ENCODE data around the gene SGMS2.

Gene SGMS2

GRCh38 chr4:107824350-107825071 lies at the start of gene SGMS2:
TSS of gene SGMS2 (plus strand) at chr4:107824932. CDS start at chr4:107895554, 70,622 bp downstream.
- peak; percentile 88 for DNase-seq

GRCh38 chr4:107777890-107778289 lies 46.8 kb upstream of the SGMS2 start:
- no peak for DNase-seq

- no peak for DNase-seq
Observed at GRCh38 chr4:107778784-107779530, 45.8 kb upstream of the SGMS2 start.

- DNase-seq: no peak
Observed at GRCh38 chr4:107780665-107781064, 44.1 kb upstream of the SGMS2 start.

- DNase-seq: no peak
Observed at GRCh38 chr4:107791902-107792301, 32.8 kb upstream of the SGMS2 start.

- DNase-seq: no peak
Observed at GRCh38 chr4:107792711-107793110, 32.0 kb upstream of the SGMS2 start.

GRCh38 chr4:107793996-107794395 lies 30.7 kb upstream of the SGMS2 start:
- DNase-seq: no peak

GRCh38 chr4:107799669-107800450 lies 24.9 kb upstream of the SGMS2 start:
- no peak for DNase-seq

- DNase-seq: no peak
Observed at GRCh38 chr4:107800706-107801105, 24.0 kb upstream of the SGMS2 start.

GRCh38 chr4:107801766-107802211 lies 22.9 kb upstream of the SGMS2 start:
- DNase-seq: no peak

GRCh38 chr4:107804956-107805355 lies 19.8 kb upstream of the SGMS2 start:
- DNase-seq: no peak

- DNase-seq: no peak
Observed at GRCh38 chr4:107806196-107806595, 18.5 kb upstream of the SGMS2 start.

GRCh38 chr4:107808572-107808971 lies 16.2 kb upstream of the SGMS2 start:
- DNase-seq: no peak

GRCh38 chr4:107809210-107809609 lies 15.5 kb upstream of the SGMS2 start:
- no peak for DNase-seq

GRCh38 chr4:107814758-107815157 lies 10.0 kb upstream of the SGMS2 start:
- no peak for DNase-seq

- DNase-seq: no peak
Observed at GRCh38 chr4:107815158-107815557, 9.6 kb upstream of the SGMS2 start.

- DNase-seq: no peak
Observed at GRCh38 chr4:107818301-107818910, 6.3 kb upstream of the SGMS2 start.

GRCh38 chr4:107823870-107824349 lies 822 bp upstream of the SGMS2 start:
- no peak for DNase-seq

GRCh38 chr4:107825072-107825824 lies 516 bp downstream of the SGMS2 start:
- DNase-seq: peak; percentile 76

- DNase-seq: no peak
Observed at GRCh38 chr4:107826421-107826980, 1.8 kb downstream of the SGMS2 start.

- no peak for DNase-seq
Observed at GRCh38 chr4:107828315-107829090, 3.8 kb downstream of the SGMS2 start.
